NCI-H82 (cell line): Measurements from ENCODE around the gene TUT1.
A peak's percentile ranks its signal among the peaks of the same experiment; 100 is the strongest.
"Not testable (repeated sequence)": the region's sequence is repeated elsewhere in the genome, so short reads cannot be mapped to it uniquely, and the experiment has no call there.

Experiments
- DNase-seq: peaks from one replicate; lab custom pipeline; 2025; lab: John Stamatoyannopoulos, UW

TUT1 gene

DNA sequence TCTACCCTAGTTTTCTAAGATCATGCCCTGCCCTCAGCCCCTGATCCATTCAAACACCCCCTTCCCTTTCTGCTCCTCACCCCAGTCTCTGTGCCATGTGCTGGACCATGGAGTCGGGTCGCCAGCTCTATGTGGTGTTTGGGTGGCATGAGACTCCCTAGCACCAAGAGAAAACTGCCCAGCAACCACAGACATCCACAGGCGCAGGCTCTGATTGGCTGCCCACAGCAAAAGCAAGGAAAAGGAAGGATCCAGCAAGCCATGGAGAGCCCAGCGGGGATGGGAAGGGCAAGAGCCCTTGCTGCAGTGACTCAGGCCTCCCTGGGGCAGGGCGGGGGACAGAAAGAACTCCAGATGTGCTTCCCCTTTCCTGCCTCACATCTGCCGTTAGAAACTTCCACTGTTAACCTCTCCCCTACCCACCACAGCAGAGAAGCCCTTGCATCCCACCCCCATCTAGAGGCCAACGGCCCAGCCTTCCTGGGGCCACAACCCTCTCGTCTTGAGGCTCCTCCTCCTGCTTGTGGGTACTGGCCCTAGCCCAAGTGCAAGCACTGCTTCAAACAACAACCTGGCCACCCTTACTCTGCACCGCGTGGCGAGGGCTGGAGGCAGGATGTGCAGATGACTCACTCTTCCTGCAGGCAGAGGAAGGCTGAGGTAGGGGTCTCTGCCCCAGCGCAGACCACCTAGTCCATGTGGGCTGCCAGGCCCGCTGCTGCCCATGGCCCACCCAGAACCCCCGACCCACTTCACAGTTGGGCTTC lies 35.0 kb downstream of the TUT1 start:
- DNase-seq, result peak; percentile 74

DNA sequence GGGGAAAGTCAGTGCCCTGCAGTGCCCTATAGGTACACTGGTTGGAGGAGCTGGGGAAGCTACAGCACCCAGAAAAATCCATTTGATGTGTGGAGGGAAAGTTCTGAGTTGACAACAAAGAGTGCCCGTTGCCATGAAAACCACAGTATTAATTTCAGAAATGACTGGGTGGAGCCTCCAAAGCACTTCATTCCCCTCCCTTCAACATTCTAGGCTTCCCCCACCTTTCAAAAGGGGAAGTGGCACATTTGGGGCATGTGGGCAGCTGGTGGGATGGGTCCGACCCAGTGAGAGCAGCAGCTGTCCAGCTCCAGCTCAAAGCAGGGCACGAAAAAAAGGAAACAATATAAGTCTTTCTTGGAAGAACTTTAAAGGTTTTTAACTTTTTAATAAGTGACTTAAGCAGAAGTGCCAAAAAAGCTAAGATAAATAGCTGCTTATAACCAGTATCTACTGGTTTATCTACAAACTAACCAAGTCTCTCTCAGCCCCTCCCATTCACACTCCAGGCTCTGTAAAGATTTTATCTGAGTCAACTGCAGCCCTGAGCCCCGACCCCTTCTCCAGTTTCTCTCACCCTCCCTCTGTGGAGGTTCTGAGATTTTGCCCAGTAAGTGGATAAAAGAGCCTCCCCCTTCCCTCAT lies 35.7 kb downstream of the TUT1 start:
- DNase-seq, result peak; percentile 53

DNA sequence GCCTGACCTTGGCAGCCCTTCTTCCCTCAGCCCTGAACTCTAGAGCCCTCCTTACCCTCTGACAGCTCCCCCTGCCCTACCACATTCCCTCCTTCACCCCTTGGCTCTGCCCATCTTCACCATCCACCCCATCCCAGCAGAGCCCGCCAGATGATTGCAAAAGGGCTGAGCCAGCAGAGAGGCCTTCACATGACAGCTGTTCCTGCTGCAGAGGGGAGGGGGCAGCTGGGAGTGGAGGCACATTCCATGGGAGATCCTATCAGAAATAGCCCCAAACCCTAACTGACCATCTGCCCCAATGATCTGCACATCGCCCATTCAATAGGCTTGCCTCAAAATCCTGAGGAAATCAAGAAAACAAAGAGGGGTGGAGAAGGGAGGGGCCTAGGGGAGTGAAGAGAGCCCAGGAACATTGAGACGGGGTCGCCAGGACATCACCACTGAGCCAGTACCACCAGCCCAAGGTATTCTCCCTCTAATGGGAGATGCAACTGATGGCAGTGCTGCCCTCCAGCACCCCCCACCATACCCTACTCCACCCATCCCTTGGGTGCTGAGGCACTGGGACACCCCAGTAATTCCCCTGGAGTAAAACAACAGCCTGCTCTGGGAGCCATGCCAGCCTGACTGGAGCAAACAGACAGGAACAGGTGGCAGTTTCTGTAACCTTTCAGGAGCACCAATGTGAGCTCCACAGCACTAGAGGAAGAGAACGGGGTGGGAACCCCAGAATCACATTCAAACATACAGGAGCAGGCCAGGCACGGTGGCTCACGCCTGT lies 36.7 kb downstream of the TUT1 start:
- peak; percentile 56 for DNase-seq

DNA sequence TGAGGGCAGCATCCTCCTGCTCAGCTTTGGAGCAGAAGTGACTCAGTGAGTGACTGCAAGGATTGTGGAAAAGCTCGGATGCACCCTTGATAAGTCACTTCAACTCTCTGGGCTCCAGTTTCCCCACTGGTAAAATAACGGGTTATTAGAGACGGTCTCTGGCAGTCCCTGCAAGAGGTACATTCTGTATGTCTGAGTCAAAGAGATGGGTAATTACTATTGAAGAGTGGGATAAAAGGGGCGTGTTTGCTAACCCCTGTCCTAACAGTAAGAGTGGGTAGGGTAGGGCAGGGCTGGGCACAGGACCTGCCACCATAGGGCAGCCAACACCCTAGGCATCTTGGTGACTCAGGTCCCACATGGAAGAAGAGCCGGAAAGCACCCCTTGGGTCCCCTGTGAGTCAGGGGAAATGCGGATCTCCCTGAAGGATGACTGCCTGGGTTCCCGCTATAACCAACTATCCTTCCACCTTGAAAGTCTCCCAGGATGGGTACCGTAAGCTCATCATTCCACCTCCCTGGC lies 37.4 kb downstream of the TUT1 start:
- no peak for DNase-seq

DNA sequence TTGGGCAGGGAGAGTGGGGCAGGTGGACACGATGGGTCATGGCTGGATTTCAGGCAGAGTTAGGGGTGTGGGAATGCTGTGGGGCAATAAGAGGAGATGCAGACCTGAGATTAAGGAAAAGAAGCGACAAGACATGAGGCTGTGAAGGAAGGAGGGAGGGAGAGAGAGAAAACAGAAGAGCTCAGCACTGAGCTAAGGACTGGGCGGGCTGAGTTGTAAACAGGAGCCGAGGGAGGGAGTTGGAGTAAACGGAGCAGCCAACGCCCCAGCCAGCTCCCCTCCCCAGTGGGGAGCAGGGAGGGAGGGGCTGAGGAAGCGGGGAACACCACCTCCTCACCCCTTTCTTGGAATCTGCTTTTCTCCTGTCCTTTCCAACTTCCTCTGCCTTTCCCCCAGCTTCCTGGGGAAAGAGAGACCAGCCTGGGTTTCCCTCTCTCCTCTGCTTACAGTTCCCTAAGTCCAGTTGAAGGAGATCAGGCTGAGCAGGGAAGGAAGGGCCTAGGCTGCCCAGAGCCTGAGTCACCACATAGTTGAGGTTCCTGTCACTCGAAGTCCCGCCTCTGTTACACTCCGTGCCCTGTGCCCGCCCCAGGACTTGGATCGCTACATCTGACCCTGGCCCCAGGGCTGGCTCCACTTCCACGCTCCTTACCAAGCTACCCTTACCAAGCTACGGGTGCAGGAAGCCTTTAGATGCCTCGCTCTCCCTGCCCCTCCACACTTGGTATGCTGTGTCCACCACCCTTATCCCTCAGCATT lies 38.1 kb downstream of the TUT1 start:
- peak; percentile 73 for DNase-seq

DNA sequence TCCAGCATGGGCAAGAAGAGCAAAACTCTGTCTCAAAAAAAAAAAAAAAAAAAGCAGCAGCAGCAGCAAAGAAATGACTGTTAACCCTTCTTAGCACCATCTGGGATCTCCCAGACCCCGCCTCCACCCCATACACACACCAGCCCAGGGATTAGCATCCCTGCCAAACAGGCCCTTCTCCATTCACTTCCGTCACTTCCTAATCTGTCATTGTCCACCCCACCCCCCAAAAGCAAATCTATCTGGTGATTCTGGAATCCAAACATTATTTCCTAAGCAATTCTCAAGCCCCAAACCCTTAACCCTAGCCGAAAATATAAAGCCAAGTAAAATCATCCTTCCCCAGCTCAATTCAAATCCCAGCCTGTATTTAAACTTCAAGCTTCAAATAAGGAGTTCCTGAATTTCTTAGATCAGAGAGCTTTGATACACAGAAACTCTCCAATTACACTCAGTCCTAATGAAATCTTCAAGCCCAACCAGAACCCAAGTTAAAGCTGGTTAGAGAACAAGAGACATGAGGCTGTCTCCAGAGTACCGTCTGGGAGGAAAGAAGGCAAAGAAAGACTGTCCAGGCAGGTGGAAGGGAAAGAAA lies 38.7 kb downstream of the TUT1 start:
- peak; percentile 94 for DNase-seq

DNA sequence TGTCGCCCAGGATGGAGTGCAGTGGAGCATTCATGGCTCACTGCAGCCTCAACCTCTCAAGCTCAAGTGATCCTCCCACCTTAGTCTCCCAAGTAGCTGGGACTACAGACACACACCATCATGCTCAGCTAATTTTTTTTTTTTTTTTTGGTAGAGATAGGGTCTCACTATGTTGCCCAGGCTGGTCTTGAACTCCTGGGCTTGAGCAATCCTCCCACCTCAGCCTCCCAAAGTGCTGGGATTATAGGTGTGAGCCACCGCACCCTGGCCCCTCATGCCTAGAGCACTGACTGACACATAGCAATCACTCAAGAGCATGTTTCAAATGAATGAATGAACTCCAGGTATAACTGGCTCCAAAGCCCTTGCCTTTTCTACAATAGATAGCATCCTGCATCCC lies 40.8 kb downstream of the TUT1 start:
- not testable (repeated sequence) for DNase-seq

DNA sequence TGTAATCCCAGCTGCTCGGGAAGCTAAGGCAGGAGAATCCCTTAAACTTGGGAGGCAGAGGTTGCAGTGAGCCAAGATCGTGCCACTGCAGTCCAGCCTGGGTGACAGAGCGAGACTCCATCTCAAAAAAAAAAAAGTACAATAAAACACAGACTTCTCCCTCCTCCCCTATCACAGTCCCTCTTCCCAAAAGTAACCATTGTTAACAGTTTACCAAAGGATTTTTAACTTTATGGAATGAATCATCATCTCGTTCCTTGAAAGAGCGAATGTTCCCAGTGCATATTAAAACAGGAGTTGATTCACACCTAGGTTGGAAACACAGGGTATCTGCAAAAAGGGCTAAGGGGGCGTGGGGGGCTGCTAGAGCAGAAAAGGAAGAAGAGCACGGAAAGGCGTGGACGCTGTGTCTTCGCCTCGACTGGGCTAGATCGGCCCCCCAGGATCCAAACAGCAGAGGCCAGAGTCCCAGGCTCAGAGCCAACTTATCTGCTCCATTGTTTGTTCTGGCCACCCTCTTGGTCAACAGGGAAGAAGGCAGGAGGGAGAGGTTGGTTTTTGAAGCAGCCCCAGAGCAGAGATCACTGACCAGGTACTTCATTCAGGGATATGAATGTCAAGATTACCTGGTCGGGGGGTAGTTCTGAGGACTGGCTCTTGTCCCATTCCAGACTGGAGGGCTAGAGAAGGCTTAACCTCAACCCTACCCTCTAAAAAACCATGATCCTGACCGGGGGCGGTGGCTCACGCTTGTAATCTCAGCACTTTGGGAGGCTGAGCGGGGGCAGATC lies 42.6 kb downstream of the TUT1 start:
- no peak for DNase-seq

DNA sequence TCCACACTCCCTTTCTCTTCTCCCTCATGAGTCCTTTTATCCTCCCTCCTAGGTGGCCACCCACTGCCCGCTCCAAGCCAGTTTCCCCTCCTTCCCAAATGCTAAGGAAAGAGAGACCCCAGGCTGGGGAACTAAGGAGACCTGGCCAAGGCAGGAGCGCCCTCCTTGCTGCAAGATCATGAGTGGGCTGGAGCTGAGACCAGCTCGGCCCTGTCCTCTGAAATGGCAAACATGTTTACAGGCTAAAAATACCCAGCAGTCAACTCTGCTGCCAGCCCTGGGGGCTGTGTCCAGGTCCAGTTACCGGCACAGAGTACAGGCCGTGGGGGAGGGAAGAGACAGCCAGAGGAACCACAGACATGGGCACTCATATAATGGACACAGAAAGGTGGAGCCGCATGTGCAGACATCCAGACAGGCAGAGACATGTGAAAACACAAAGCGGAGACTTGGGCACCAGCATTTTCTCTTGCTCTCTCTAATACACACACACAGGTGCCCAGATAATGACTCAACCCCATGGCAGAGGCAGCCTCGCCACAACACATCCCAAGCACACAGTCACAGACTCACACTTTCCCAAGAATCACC lies 43.5 kb downstream of the TUT1 start:
- no peak for DNase-seq

DNA sequence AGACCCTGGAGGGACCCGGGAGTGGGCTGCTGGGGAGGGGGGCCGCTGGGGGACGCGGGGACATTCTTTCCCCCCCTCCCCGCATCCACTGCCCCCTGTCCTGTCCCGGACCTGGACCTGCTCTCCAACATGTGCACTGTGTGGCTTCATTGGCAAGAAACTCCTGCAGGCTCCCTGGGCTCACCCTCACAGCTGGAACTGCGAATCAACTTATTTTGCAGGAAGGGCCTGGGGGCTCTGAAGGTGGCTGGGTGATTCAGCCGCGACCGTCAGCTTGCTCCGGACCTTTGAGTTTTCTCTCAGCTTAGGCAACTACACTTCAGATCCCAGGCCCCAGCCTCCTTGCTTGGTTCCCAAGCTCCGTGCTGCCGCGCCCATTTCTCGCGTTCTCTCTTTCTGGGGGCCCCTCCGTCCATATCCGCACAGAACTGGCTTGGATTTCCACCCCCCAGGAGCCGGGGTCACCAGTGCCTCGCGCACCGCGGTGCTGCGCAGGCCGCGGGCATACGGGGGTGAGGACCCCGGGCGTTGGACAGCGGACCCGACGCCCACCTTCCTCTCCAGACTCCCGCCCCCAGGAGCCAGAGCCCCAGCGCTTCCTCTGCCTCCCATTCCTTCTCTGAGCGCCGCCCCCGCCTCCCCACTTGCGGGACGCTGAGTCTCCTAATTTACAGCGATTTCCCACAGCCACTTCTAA lies 44.2 kb downstream of the TUT1 start:
- DNase-seq, result no peak

DNA sequence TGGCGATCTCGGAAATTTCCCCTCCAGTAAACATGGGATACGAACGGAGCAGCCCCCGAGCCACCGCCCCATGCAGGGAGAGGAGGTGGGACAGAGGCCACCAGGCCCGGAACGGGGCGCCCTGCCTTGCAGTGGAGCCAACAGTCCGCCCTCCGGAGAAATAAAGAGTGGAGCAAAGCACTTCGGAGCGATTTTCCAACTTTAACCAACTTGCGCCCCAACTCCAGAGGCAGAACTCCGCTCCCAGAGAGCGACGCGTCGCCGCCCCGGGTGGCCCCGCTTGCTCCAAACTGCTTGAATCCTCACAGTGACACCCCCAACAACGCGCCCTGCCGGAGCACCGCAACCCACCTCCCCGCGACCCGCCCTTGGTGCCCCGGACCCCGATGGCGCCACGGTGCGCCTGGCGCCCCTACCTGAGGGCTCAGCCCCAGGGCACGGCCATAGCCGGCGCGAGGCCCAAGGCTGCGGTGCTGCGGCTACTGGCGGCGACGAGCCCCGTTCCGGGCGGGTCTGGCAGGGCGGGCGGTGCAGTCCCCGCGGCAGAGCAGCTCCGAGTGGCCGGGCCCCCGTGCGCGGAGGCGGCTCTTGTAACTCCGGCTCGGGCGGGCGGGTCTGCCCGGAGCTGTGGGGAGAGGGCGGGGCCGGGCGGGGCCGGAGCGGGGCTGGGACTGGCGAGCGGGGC lies 44.9 kb downstream of the TUT1 start, which contains the start of gene AHNAK:
Gene AHNAK, minus strand, starts transcription at position 563 of the 685 bp plus-strand sequence. CDS start 10,708 bp downstream, outside the sequence.
- peak; percentile 43 for DNase-seq

DNA sequence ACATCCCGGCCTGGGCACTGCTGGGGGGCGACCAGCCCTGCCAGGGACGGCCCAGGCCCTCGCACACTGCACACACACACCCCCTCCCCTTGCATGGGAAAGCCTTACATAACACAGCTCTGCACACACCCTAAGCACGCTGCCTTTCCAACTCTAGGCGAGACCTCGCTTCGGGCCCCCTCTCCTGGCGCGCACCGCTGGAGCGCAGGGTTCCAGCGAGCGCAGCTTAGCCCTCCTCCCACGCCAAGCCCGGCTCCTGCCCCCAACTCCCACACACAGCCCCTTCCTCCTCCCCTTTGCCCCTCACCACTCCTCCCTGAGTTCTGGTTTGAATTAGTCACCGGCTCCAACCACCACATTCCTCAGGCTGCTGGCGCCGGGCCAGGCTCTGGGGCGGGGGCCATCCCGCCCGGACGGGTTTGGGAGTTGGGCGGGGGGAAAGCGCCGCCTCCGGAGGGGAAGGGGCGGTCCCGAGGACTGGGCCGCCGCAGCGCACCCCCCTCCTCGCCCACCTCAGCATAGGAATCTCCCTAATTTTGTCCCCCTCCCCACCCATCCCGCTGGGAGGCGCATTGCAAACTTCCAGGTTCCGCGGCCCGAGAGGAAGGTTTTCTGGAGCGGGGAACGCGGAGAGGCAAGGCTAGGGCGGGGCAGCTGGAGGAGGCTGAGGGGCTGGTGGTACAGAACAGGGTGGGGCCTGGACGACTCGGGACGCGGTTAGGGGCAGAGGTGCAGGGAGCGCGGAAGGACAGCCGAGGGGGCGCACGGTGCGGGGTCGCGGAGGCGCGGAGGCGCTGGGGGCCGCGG lies 45.7 kb downstream of the TUT1 start:
- DNase-seq, result peak; percentile 48

DNA sequence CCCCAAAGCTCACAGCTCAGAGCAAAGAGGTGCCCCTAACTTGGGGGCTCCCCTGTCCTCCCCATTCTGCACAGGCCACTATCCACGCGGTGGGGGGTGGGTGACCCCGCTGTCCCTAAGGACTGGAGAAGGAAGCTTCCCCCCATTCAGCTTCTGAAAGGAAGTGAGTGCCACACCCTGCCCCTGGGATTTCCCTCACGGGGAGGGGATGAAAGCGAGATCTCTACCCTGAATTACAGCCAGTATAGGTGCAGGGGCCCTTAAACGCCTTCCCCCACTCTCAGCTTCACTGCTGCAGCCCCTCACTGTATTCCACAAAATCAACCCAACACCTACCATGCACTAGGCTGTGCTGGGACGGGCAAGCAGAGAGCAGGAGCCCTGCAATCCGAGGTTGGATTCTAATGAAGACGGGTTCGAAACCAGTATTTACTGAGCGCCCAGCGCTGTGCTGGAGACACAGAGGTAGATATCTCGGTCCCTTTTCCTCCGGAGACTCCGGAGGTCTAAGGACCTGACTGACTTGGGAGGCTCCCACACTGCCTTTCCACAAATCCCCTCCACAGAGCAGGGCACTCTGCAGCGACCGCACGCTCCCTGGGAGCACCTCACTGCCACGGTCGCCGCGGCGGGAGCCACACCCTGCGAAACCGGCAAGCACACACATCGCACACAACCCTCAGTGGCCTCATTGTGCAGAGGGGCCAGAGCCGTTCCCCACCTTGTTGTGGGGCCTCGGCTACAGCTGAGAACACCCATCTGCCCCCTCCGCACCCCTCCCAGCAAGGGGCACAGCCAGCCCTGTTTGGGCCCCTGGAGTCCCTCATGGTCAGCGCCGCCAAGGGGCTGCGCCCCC lies 46.5 kb downstream of the TUT1 start:
- DNase-seq, result peak; percentile 20

DNA sequence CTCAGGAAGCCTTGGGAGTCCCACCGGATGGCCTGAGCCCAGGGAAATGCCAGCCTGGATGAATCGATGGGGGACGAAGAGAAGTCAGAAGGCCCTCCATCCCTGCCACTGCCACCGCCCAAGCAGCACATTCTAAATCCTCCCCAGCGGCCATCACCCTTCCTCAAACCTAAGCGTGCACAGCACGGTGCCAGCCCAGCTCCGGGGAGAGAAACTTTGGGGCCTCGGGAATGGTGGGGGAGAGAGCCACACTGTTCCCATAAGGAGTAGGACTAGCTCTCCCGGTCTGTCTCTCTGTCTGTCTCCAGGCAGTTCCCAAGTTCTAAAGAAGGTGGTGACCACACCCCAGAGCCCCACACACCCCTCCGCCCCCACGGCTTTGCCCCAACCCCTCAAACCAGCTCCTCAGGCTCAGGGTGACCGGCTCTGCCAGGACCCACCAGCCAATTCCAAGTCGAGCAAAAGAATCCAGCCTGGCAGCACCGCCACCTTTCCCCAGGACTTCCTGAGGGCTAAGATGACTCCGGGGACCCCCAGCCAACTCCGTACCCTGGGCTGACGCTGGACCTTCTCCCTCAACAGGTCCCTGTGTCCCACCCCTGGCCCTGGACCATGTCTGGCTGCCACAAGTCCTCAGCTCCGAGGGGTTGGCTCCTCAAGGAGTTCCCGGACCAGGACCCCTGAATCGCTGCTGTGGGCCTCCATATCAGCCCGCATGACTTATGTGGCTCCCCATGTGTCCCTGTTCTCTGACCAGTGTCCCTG lies 47.5 kb downstream of the TUT1 start:
- no peak for DNase-seq

DNA sequence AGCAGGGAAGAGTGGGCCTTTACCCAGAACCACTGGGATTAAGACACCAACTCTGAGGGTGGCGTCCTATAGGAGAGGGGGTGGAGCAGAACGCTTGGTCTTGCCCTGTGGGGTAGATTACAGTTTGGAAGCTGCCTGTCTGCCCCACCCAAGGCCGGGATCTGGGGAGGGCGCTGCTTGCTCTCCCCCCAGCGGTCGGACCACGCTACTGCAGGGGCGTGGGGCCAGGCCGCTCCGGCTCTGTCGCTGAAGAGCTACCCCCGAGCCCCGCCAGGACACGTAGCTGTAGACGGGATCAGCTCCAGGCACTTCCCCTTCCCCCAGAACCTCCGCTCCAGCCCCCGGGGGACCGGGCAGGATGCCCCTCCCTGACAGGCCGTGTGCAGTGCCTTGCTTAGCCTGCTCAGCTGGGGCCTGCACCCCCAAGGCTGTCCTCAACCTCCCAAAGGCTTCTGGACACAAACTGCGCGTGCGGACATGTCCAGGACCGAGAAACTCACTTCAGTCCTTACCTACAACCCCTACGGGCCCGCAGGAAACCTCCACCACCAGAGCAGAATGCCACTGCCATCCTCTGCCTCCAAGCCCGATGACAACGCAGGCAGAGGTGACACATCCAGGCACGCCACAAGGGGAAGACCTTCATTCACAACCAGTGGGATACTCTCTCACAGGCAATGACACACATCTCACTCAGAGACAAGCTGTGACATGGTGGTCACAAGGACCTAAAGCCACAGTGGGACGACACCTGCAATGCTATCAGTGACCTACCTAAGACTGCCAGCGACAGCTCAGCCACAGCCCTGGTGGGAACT lies 48.4 kb downstream of the TUT1 start:
- DNase-seq, result peak; percentile 75
